ENCODE measurements around the gene MEP1A. TPM values are rescaled to one million over a fixed set of nuclear protein-coding genes. Genes with fewer than 3 reads are reported as not detected.
"Not testable (repeated sequence)": the region's sequence is repeated elsewhere in the genome, so short reads cannot be mapped to it uniquely, and the experiment has no call there.

The MEP1A gene
- total and polyA plus RNA-seq, 9 donors, result 0.04 to 24.9 (median 0.16) TPM; not detected in 3

DNA sequence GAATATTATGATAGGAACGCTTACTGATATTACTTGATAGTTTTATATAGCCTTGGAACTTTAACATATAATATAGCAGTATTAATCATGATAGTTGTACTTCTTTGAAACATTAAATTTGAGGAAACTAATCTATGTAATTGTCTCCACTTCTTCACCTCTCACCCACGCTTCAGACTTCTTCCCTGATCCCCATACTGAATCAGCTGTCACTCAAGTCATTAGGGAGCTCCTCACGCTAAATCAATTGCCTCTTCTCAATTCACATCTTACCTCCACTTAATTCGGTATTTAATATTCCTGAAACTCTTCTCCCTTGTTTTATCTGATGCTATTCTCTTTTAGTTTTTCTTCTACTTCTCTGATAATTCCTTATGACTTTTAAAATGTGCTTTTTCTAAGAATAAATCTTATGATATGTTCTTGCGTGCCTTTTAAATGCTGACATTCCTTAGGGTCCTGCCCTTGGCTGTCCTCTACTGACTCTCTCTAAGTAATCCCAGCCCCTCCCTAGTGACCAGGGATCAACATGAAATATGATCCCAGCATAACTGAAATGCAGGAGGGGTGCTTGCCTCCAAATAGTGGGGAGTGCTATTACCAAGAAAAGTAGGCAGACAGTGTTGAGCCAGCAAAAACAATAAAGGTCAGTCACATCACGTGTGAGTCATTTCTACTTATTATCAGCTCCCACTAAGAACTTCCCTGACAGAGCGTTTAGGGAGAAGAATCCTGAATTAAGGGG lies 36.5 kb upstream of the MEP1A start:
- H3K27ac ChIP-seq (ENCODE audit: low read length), result peak overlapping the region; percentile 42
- 5% methylated on average over 2 of the region's 7 CpGs for WGBS (ENCODE audit: insufficient coverage)
- peak; percentile 79 for DNase-seq

GRCh38 chr6:46757214-46757596 lies 36.0 kb upstream of the MEP1A start:
- Histone ChIP-seq H3K9me3 (replicated peaks; ENCODE audit: control insufficient read depth, low read depth, low read length) (no peaks in the 10 kb centered on the region), H3K27ac (ENCODE audit: low read length) (peak overlapping the region; percentile 42), H3K4me1 (ENCODE audit: control insufficient read depth, insufficient read depth, low read length) (peaks cover 5% of the 10 kb centered on the region), H3K4me3 (ENCODE audit: low read length) (no peak overlapping the region), H3K27me3 (ENCODE audit: control insufficient read depth, insufficient read depth, low read length) (no peaks in the 10 kb centered on the region), H3K36me3 (ENCODE audit: control insufficient read depth, insufficient read depth, low read length) (no peaks in the 10 kb centered on the region)
- 38% methylated on average over 2 of the region's 2 CpGs for WGBS (ENCODE audit: insufficient coverage)
- no peak for DNase-seq

More for the DNA sequence above, 36.5 kb upstream of the MEP1A start:
- Histone ChIP-seq H3K27me3 (ENCODE audit: control insufficient read depth, insufficient read depth, low read length) (no peaks in the 10 kb centered on the region), H3K4me1 (ENCODE audit: control insufficient read depth, insufficient read depth, low read length) (peaks cover 5% of the 10 kb centered on the region), H3K4me3 (ENCODE audit: low read length) (no peak overlapping the region), H3K9me3 (replicated peaks; ENCODE audit: control insufficient read depth, low read depth, low read length) (no peaks in the 10 kb centered on the region), H3K36me3 (ENCODE audit: control insufficient read depth, insufficient read depth, low read length) (no peaks in the 10 kb centered on the region)

DNA sequence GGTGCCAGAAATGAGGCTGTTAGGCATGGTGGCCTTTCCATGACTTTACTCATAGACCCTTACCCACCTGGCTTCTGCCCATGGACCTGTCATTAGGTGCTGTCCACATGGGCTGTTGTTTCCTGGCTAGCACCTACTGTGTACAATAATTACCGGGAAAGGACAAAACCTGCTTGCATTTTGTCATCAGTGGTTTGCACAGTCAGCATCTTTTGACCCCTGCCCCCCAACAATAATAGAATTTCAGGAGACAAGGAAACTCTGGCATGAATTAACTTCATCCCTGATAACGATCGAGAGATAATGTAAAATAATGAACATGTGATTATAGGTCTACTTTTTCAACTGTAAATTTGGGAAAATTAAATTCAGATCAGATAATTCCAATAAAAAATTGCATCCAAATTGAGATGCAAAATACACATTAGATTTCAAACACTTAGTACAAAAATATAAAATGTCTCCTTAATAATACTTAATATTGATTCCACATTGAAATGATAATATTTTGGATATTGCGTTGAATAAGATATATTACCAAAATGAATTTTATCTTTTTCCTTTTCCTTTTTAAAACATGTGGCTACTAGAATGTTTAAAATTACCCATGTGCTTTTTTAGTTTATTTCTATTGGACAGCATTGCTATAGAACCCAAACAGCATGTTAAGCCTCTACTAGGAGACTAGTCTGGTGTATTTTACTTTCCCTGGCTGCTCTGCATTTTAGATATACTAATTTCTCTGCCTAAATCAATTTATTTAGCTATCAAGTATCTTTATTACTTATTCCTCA lies 34.0 kb upstream of the MEP1A start:
- H3K36me3 ChIP-seq (ENCODE audit: control insufficient read depth, insufficient read depth, low read length), result no peaks in the 10 kb centered on the region
- 100% methylated on average over 1 of the region's 4 CpGs for WGBS (ENCODE audit: insufficient coverage)
- no peak for DNase-seq

GRCh38 chr6:46760925-46761324 lies 32.3 kb upstream of the MEP1A start:
- H3K4me3 ChIP-seq (ENCODE audit: low read length), result no peak overlapping the region
- no peak for DNase-seq
- H3K9me3 ChIP-seq (replicated peaks; ENCODE audit: control insufficient read depth, low read depth, low read length), result no peaks in the 10 kb centered on the region
- no peak overlapping the region for H3K27ac ChIP-seq (ENCODE audit: low read length)
- peaks cover 5% of the 10 kb centered on the region for H3K4me1 ChIP-seq (ENCODE audit: control insufficient read depth, insufficient read depth, low read length)
- no peaks in the 10 kb centered on the region for H3K36me3 ChIP-seq (ENCODE audit: control insufficient read depth, insufficient read depth, low read length)
- WGBS (ENCODE audit: insufficient coverage), result no CpG with 5 or more reads among the region's 3 CpGs
- no peaks in the 10 kb centered on the region for H3K27me3 ChIP-seq (ENCODE audit: control insufficient read depth, insufficient read depth, low read length)

More for the DNA sequence above, 34.0 kb upstream of the MEP1A start:
- H3K27me3 ChIP-seq (ENCODE audit: control insufficient read depth, insufficient read depth, low read length), result no peaks in the 10 kb centered on the region
- peaks cover 5% of the 10 kb centered on the region for H3K4me1 ChIP-seq (ENCODE audit: control insufficient read depth, insufficient read depth, low read length)
- H3K9me3 ChIP-seq (replicated peaks; ENCODE audit: control insufficient read depth, low read depth, low read length), result no peaks in the 10 kb centered on the region
- H3K27ac ChIP-seq (ENCODE audit: low read length), result no peak overlapping the region
- no peak overlapping the region for H3K4me3 ChIP-seq (ENCODE audit: low read length)

GRCh38 chr6:46763466-46763865 lies 29.7 kb upstream of the MEP1A start:
- Histone ChIP-seq H3K36me3 (ENCODE audit: control insufficient read depth, insufficient read depth, low read length) (no peaks in the 10 kb centered on the region), H3K9me3 (replicated peaks; ENCODE audit: control insufficient read depth, low read depth, low read length) (no peaks in the 10 kb centered on the region), H3K4me3 (ENCODE audit: low read length) (no peak overlapping the region), H3K27ac (ENCODE audit: low read length) (no peak overlapping the region), H3K4me1 (ENCODE audit: control insufficient read depth, insufficient read depth, low read length) (no peaks in the 10 kb centered on the region), H3K27me3 (ENCODE audit: control insufficient read depth, insufficient read depth, low read length) (no peaks in the 10 kb centered on the region)
- DNase-seq, result no peak
- WGBS (ENCODE audit: insufficient coverage), result no CpG with 5 or more reads among the region's 2 CpGs

DNA sequence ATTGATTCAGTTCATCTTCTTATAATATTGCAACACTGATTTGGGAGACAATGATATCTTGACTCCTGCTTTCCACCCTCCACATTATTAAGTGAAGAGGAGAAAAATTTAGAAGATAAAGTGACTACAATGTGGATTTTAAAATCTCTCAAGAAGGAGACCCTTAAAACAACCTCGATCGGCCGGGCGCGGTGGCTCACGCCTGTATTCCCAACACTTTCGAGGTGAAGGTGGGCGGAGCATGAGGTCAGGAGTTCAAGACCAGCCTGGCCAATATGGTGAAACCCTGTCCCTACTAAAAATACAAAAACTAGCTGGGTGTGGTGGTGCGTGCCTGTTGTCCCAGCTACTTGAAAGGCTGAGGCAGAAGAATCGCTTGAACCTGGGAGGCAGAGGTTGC lies 28.9 kb upstream of the MEP1A start:
- not testable (repeated sequence) for H3K4me1 ChIP-seq (ENCODE audit: control insufficient read depth, insufficient read depth, low read length); H3K9me3 ChIP-seq (replicated peaks; ENCODE audit: control insufficient read depth, low read depth, low read length); H3K4me3 ChIP-seq (ENCODE audit: low read length); H3K27me3 ChIP-seq (ENCODE audit: control insufficient read depth, insufficient read depth, low read length); H3K27ac ChIP-seq (ENCODE audit: low read length); DNase-seq; H3K36me3 ChIP-seq (ENCODE audit: control insufficient read depth, insufficient read depth, low read length)
- no CpG with 5 or more reads among the region's 10 CpGs for WGBS (ENCODE audit: insufficient coverage)

DNA sequence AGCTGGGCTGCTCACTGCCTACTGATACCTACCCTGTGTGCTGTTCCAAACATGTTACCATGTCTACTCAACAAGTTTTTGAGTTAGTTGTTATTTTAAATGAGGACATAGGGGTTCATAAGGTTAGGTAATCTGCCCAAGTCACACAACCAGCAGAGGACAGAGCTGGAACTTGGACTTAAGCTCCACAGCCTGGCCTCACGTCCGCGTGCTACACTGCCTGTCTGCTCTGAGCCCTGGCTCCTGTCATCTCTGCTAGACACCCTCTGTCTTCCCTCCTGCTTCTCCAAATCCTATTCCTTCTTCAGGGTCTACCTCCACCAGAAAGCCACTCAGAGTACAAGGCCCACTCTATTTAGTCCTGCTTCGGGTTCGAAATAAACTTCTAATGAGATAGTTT lies 28.2 kb upstream of the MEP1A start:
- no peak for DNase-seq
- H3K4me1 ChIP-seq (ENCODE audit: control insufficient read depth, insufficient read depth, low read length), result no peaks in the 10 kb centered on the region
- no peak overlapping the region for H3K4me3 ChIP-seq (ENCODE audit: low read length)
- no peaks in the 10 kb centered on the region for H3K36me3 ChIP-seq (ENCODE audit: control insufficient read depth, insufficient read depth, low read length)
- H3K9me3 ChIP-seq (replicated peaks; ENCODE audit: control insufficient read depth, low read depth, low read length), result no peaks in the 10 kb centered on the region
- no peak overlapping the region for H3K27ac ChIP-seq (ENCODE audit: low read length)
- H3K27me3 ChIP-seq (ENCODE audit: control insufficient read depth, insufficient read depth, low read length), result no peaks in the 10 kb centered on the region
- WGBS (ENCODE audit: insufficient coverage), result 84% methylated on average over 5 of the region's 5 CpGs

GRCh38 chr6:46772016-46772415 lies 21.2 kb upstream of the MEP1A start:
- DNase-seq, result peak; percentile 18
- Histone ChIP-seq H3K36me3 (ENCODE audit: control insufficient read depth, insufficient read depth, low read length) (no peaks in the 10 kb centered on the region), H3K27ac (ENCODE audit: low read length) (no peak overlapping the region), H3K27me3 (ENCODE audit: control insufficient read depth, insufficient read depth, low read length) (no peaks in the 10 kb centered on the region), H3K4me3 (ENCODE audit: low read length) (no peak overlapping the region), H3K9me3 (replicated peaks; ENCODE audit: control insufficient read depth, low read depth, low read length) (no peaks in the 10 kb centered on the region), H3K4me1 (ENCODE audit: control insufficient read depth, insufficient read depth, low read length) (no peaks in the 10 kb centered on the region)
- no CpG with 5 or more reads among the region's 1 CpG for WGBS (ENCODE audit: insufficient coverage)

DNA sequence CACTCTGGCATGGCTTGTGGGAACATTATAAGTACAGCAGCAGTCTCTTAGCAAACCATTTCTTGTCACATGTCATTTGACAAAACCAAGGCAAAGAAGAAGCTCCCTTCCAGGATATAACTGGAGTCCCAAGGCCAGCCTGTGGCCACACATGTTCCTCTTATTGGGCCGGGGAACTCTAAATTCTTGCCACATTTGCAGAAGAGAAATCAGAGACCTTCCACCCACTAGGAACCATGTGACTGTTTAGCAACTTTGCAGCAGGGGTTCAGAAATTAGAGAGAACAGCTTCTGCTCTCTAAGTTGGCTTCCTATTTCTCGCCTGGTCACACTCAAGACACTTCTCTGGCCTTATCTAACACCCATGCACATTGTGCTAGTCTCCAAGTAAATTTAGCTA lies 20.4 kb upstream of the MEP1A start:
- Histone ChIP-seq H3K27ac (ENCODE audit: low read length) (no peak overlapping the region), H3K36me3 (ENCODE audit: control insufficient read depth, insufficient read depth, low read length) (no peaks in the 10 kb centered on the region), H3K9me3 (replicated peaks; ENCODE audit: control insufficient read depth, low read depth, low read length) (no peaks in the 10 kb centered on the region), H3K4me3 (ENCODE audit: low read length) (no peak overlapping the region), H3K4me1 (ENCODE audit: control insufficient read depth, insufficient read depth, low read length) (no peaks in the 10 kb centered on the region), H3K27me3 (ENCODE audit: control insufficient read depth, insufficient read depth, low read length) (no peaks in the 10 kb centered on the region)
- DNase-seq, result peak; percentile 83
- 50% methylated on average over 1 of the region's 2 CpGs for WGBS (ENCODE audit: insufficient coverage)

DNA sequence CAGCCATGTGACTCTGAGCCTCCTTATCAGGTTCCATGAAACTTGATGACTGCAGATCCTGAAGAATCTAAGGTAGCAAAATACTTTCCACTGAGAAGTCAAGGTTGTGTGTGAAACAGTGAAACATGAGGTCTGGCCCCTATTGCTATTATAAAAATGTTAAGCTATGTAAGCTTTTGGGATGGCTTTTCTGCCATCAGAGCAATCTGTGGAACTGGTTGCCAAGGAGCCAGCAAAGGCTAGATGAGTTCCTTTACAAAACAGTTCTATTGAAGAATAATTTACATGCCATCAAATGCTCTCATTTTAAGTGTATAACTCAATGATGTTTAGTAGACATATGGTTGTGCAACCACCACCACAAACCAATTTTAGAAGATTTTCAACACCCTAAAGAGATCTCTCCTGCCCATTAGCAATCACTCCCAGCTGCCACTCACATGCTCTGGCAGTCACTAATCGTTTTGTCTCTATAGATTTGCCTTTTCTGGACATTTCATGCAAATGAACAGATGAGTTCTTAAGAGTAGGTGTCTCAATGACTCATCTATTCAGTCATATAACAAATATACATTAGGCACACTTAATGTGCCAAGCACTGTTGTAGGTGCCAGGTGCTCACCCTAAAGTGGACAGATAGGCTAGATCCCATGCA lies 19.9 kb upstream of the MEP1A start:
- WGBS (ENCODE audit: insufficient coverage), result no CpG with 5 or more reads among the region's 1 CpG
- no peak for DNase-seq
- Histone ChIP-seq H3K27me3 (ENCODE audit: control insufficient read depth, insufficient read depth, low read length) (no peaks in the 10 kb centered on the region), H3K36me3 (ENCODE audit: control insufficient read depth, insufficient read depth, low read length) (no peaks in the 10 kb centered on the region), H3K27ac (ENCODE audit: low read length) (no peak overlapping the region), H3K9me3 (replicated peaks; ENCODE audit: control insufficient read depth, low read depth, low read length) (no peaks in the 10 kb centered on the region), H3K4me3 (ENCODE audit: low read length) (no peak overlapping the region), H3K4me1 (ENCODE audit: control insufficient read depth, insufficient read depth, low read length) (no peaks in the 10 kb centered on the region)
